HG03097 (cell line): ENCODE measurements around the gene EHF.
"Not testable (repeated sequence)": the region's sequence is repeated elsewhere in the genome, so short reads cannot be mapped to it uniquely, and the experiment has no call there.

ENCODE experiments used
- ATAC-seq: cut with Tn5 transposase; IDR thresholded peaks from one replicate; pipeline ENCODE4 v1.9.1; 2021; ENCODE audit not compliant: unreplicated experiment, low FRiP score

EHF gene

GRCh38 chr11:34620820-34621792 is at the start of gene EHF:
TSS of gene EHF (plus strand) at chr11:34621093. CDS start at chr11:34642631, 21,538 bp downstream.
- no peak for ATAC-seq

- ATAC-seq = no peak
These were observed 47.4 kb upstream of the EHF start for GRCh38 chr11:34573537-34573936.

- no peak for ATAC-seq
These were observed 45.6 kb upstream of the EHF start for GRCh38 chr11:34575261-34575660.

- ATAC-seq = no peak
These were observed 45.2 kb upstream of the EHF start for GRCh38 chr11:34575671-34576070.

GRCh38 chr11:34576331-34576730 is 44.6 kb upstream of the EHF start:
- ATAC-seq = no peak

- no peak for ATAC-seq
These were observed 37.1 kb upstream of the EHF start for GRCh38 chr11:34583818-34584217.

GRCh38 chr11:34585304-34585734 is 35.6 kb upstream of the EHF start:
- no peak for ATAC-seq

- no peak for ATAC-seq
These were observed 35.0 kb upstream of the EHF start for GRCh38 chr11:34585735-34586487.

- ATAC-seq = no peak
These were observed 34.2 kb upstream of the EHF start for GRCh38 chr11:34586488-34587281.

GRCh38 chr11:34587282-34587677 is 33.6 kb upstream of the EHF start:
- ATAC-seq = no peak

- ATAC-seq = no peak
These were observed 32.9 kb upstream of the EHF start for GRCh38 chr11:34588023-34588422.

- ATAC-seq = no peak
These were observed 32.2 kb upstream of the EHF start for GRCh38 chr11:34588701-34589100.

GRCh38 chr11:34589177-34589576 is 31.7 kb upstream of the EHF start:
- not testable (repeated sequence) for ATAC-seq

- no peak for ATAC-seq
These were observed 27.8 kb upstream of the EHF start for GRCh38 chr11:34593085-34593484.

GRCh38 chr11:34594603-34595002 is 26.3 kb upstream of the EHF start:
- no peak for ATAC-seq

- ATAC-seq = no peak
These were observed 25.5 kb upstream of the EHF start for GRCh38 chr11:34595391-34595790.

GRCh38 chr11:34595960-34596644 is 24.8 kb upstream of the EHF start:
- no peak for ATAC-seq

- ATAC-seq = no peak
These were observed 21.4 kb upstream of the EHF start for GRCh38 chr11:34599406-34599945.

- no peak for ATAC-seq
These were observed 20.4 kb upstream of the EHF start for GRCh38 chr11:34600339-34601084.
